H1 (cell line): Measurements from ENCODE around the gene PRICKLE1. TPM values are rescaled to one million over a fixed set of nuclear protein-coding genes. Genes with fewer than 3 reads are reported as not detected.

Experiments
- CTCF ChIA-PET: fragments of 300-600 bp; sonication (Branson Sonifier 250); formaldehyde crosslinking; loops from one replicate; lab custom pipeline; 2021; ENCODE audit not compliant: partially characterized antibody; lab: Charles Lee
- POLR2A ChIA-PET: fragments of 300-600 bp; sonication (Branson Sonifier 250); formaldehyde crosslinking; loops from one replicate; lab custom pipeline; 2021; ENCODE audit warnings: inconsistent platforms; ENCODE audit not compliant: partially characterized antibody; lab: Charles Lee
- DNase-seq, 2 experiments: peaks; one replicate each; pipeline versions ENCODE4 v3.0.0 to v3.0.0-alpha.2; 2010 to 2022; ENCODE audit warnings: low spot score in 2 of 2, low read depth in 1 of 2, mixed read lengths in 1 of 2
- FAIRE-seq: peaks from 2 replicates; lab custom pipeline; 2011; peaks lifted over from hg19 to GRCh38; lab: Jason Lieb, UNC
- H2AFZ ChIP-seq: 2 replicates; pipeline ENCODE4 v1.8.1; 2012; ENCODE audit warnings: low read length, inconsistent platforms
- H2AK5ac ChIP-seq: 2 replicates; pipeline ENCODE4 v1.6.1; 2013; ENCODE audit warnings: low read depth, low read length
- H2BK120ac ChIP-seq: replicated peaks from 2 replicates; pipeline ENCODE3; 2013; ENCODE audit warnings: low read depth, low read length, inconsistent platforms
- H2BK12ac ChIP-seq: 2 replicates; pipeline ENCODE4 v1.6.1; 2013; ENCODE audit warnings: low read depth, low read length
- H2BK15ac ChIP-seq: 2 replicates; pipeline ENCODE4 v1.6.1; 2013; ENCODE audit warnings: low read length
- H2BK20ac ChIP-seq: 2 replicates; pipeline ENCODE4 v1.6.1; 2013; ENCODE audit warnings: low read length
- H2BK5ac ChIP-seq: 2 replicates; pipeline ENCODE4 v1.6.1; 2013; ENCODE audit warnings: low read depth, low read length
- H3K14ac ChIP-seq: 2 replicates; pipeline ENCODE4 v1.6.1; 2013; ENCODE audit warnings: inconsistent platforms; ENCODE audit not compliant: insufficient read length
- H3K18ac ChIP-seq: 2 replicates; pipeline ENCODE4 v1.6.1; 2013; ENCODE audit warnings: low read length; ENCODE audit errors: extremely low read depth
- H3K23ac ChIP-seq: 2 replicates; pipeline ENCODE4 v1.6.1; 2013; ENCODE audit warnings: inconsistent platforms; ENCODE audit not compliant: insufficient read length
- H3K23me2 ChIP-seq: 2 replicates; pipeline ENCODE4 v1.6.1; 2013; ENCODE audit warnings: low read depth, low read length
- H3K27ac ChIP-seq: 2 replicates; pipeline ENCODE4 v1.6.1; 2011; ENCODE audit warnings: low read depth, low read length, inconsistent platforms
- H3K27me3 ChIP-seq, 4 experiments: replicated peaks in 1 of 4; 1 replicate in 1 of 4; 2 replicates in 3 of 4; pipeline versions ENCODE4 v1.6.1 to v1.8.1; 2011 to 2013; ENCODE audit warnings: low read length in 3 of 4, mild to moderate bottlenecking in 3 of 4, inconsistent platforms in 2 of 4, mixed read lengths in 2 of 4, moderate library complexity in 1 of 4; ENCODE audit not compliant: control insufficient read depth in 3 of 4, insufficient read depth in 3 of 4; ENCODE audit errors: extremely low read depth in 1 of 4
- H3K36me3 ChIP-seq, 4 experiments: 2 replicates each; pipeline versions ENCODE4 v1.6.1 to v1.8.1; 2011 to 2013; ENCODE audit warnings: mild to moderate bottlenecking in 4 of 4, low read length in 3 of 4, moderate library complexity in 2 of 4, control low read depth in 1 of 4, inconsistent platforms in 1 of 4; ENCODE audit not compliant: insufficient read depth in 4 of 4, control insufficient read depth in 2 of 4
- H3K4ac ChIP-seq: replicated peaks from 2 replicates; pipeline ENCODE3; 2013; ENCODE audit warnings: low read length, low read depth, mixed read lengths, inconsistent platforms; ENCODE audit not compliant: insufficient read length
- H3K4me1 ChIP-seq, 4 experiments: replicated peaks in 1 of 4; 1 replicate in 1 of 4; 2 replicates in 3 of 4; pipeline versions ENCODE4 v1.6.1 to v1.8.1; 2011 to 2013; ENCODE audit warnings: low read length in 3 of 4, inconsistent platforms in 2 of 4, mixed read lengths in 1 of 4; ENCODE audit not compliant: insufficient read depth in 4 of 4, control insufficient read depth in 3 of 4
- H3K4me2 ChIP-seq, 2 experiments: 2 replicates each; pipeline versions ENCODE4 v1.6.1 to v1.8.1; 2011 to 2013; ENCODE audit warnings: low read depth in 2 of 2, low read length in 2 of 2, control low read depth in 1 of 2, inconsistent platforms in 1 of 2, mild to moderate bottlenecking in 1 of 2; ENCODE audit not compliant: insufficient read depth in 1 of 2
- H3K4me3 ChIP-seq, 4 experiments: fragments of 200-600, 300-600 bp in 1 of 4; sonication (generic), shearing (Covaris generic), sonication (Bioruptor Twin) in 1 of 4; 2 replicates each; pipeline versions ENCODE4 v1.5.1 to v1.8.1; 2011 to 2016; ENCODE audit warnings: low read length in 4 of 4, low read depth in 3 of 4, control low read depth in 2 of 4, inconsistent platforms in 2 of 4, mild to moderate bottlenecking in 2 of 4, mixed read lengths in 1 of 4, moderate library complexity in 1 of 4; ENCODE audit not compliant: insufficient read depth in 2 of 4; ENCODE audit errors: extremely low read depth in 1 of 4
- H3K56ac ChIP-seq: replicated peaks from 2 replicates; pipeline ENCODE3; 2013; ENCODE audit warnings: low read depth, mild to moderate bottlenecking, mixed read lengths, low read length, inconsistent platforms; ENCODE audit not compliant: insufficient read length
- H3K79me1 ChIP-seq: 2 replicates; pipeline ENCODE4 v1.6.1; 2013; ENCODE audit warnings: low read depth, low read length, control low read depth
- H3K79me2 ChIP-seq, 2 experiments: 2 replicates each; pipeline versions ENCODE4 v1.6.1 to v1.8.1; 2012 to 2013; ENCODE audit warnings: low read length in 2 of 2, mild to moderate bottlenecking in 2 of 2, inconsistent platforms in 1 of 2; ENCODE audit not compliant: insufficient read depth in 2 of 2, control insufficient read depth in 1 of 2
- H3K9ac ChIP-seq, 4 experiments: replicated peaks in 1 of 4; 1 replicate in 1 of 4; 2 replicates in 3 of 4; pipeline versions ENCODE4 v1.6.1 to v1.8.1; 2011 to 2013; ENCODE audit warnings: low read depth in 3 of 4, low read length in 3 of 4, control low read depth in 2 of 4, mild to moderate bottlenecking in 2 of 4, moderate library complexity in 2 of 4, inconsistent platforms in 1 of 4; ENCODE audit errors: extremely low read depth in 1 of 4
- H3K9me3 ChIP-seq, 2 experiments: 2 replicates each; pipeline versions ENCODE4 v1.6.1 to v1.8.1; 2012 to 2013; ENCODE audit warnings: mild to moderate bottlenecking in 2 of 2, moderate library complexity in 2 of 2, control low read depth in 1 of 2, inconsistent platforms in 1 of 2, low read depth in 1 of 2, low read length in 1 of 2, mixed read lengths in 1 of 2; ENCODE audit not compliant: insufficient read depth in 2 of 2
- H4K20me1 ChIP-seq, 2 experiments: replicated peaks in 1 of 2; 2 replicates each; pipeline versions ENCODE3 to v1.8.1; 2011 to 2013; ENCODE audit warnings: inconsistent platforms in 2 of 2, low read length in 2 of 2, mild to moderate bottlenecking in 1 of 2; ENCODE audit not compliant: insufficient read depth in 2 of 2, control insufficient read depth in 1 of 2
- H4K5ac ChIP-seq: 2 replicates; pipeline ENCODE4 v1.6.1; 2013; ENCODE audit warnings: low read length, low read depth, mixed read lengths, inconsistent platforms; ENCODE audit not compliant: insufficient read length
- H4K8ac ChIP-seq: 2 replicates; pipeline ENCODE4 v1.8.0; 2013; ENCODE audit warnings: mild to moderate bottlenecking, moderate library complexity, low read length, inconsistent platforms; ENCODE audit not compliant: insufficient read depth; ENCODE audit errors: extremely low read depth
- H4K91ac ChIP-seq: replicated peaks from 2 replicates; pipeline ENCODE3; 2013; ENCODE audit warnings: low read length, mixed read lengths, inconsistent platforms; ENCODE audit not compliant: insufficient read length
- ATF3 ChIP-seq: IDR thresholded peaks from 2 replicates; pipeline ENCODE4 v1.6.1; 2011; ENCODE audit warnings: low read depth, mild to moderate bottlenecking, low read length; ENCODE audit not compliant: insufficient read depth
- CBX5 ChIP-seq: fragments of 300-800, 300-1000 bp; sonication (generic); IDR thresholded peaks from 2 replicates; pipeline ENCODE4 v1.7.1; 2016; ENCODE audit warnings: antibody characterized with exemption, low read length, low read depth
- CTBP2 ChIP-seq: IDR thresholded peaks from 2 replicates; pipeline ENCODE4 v1.7.0; 2011; ENCODE audit warnings: borderline replicate concordance, mild to moderate bottlenecking, moderate library complexity, mixed read lengths, low read length; ENCODE audit not compliant: insufficient read depth, insufficient read length
- EP300 ChIP-seq, 2 experiments: IDR thresholded peaks; 1 replicate in 1 of 2; 2 replicates in 1 of 2; pipeline ENCODE4 v1.6.1; 2011 to 2012; ENCODE audit warnings: low read depth in 2 of 2, low read length in 2 of 2, mild to moderate bottlenecking in 2 of 2, borderline replicate concordance in 1 of 2, inconsistent platforms in 1 of 2, moderate library complexity in 1 of 2
- GABPA ChIP-seq: IDR thresholded peaks from 2 replicates; pipeline ENCODE4 v1.6.1; 2011; ENCODE audit warnings: mild to moderate bottlenecking, low read length, moderate library complexity, borderline replicate concordance; ENCODE audit not compliant: insufficient read depth
- KDM5A ChIP-seq: fragments of 200-600 bp; IDR thresholded peaks from 2 replicates; pipeline ENCODE4 v1.7.1; 2012; ENCODE audit warnings: mild to moderate bottlenecking, low read length, inconsistent platforms, mixed read lengths
- MAX ChIP-seq: IDR thresholded peaks from 2 replicates; pipeline ENCODE4 v1.6.1; 2012; ENCODE audit warnings: inconsistent platforms
- NANOG ChIP-seq: IDR thresholded peaks from 2 replicates; pipeline ENCODE4 v1.6.1; 2011; ENCODE audit warnings: low read length, low read depth, mild to moderate bottlenecking, inconsistent platforms; ENCODE audit not compliant: insufficient read depth, poor library complexity, severe bottlenecking
- PHF8 ChIP-seq: fragments of 200-600 bp; sonication (generic); conservative IDR thresholded peaks from 2 replicates; pipeline ENCODE4 v1.7.1; 2012; ENCODE audit warnings: low read depth, mild to moderate bottlenecking, inconsistent platforms, low read length, moderate library complexity
- RBBP5 ChIP-seq: IDR thresholded peaks from 2 replicates; pipeline ENCODE4 v1.7.1; 2012; ENCODE audit warnings: low read depth, mild to moderate bottlenecking, inconsistent platforms, low read length, moderate library complexity, borderline replicate concordance
- SUZ12 ChIP-seq: fragments of 200-600 bp; sonication (generic); IDR thresholded peaks from 2 replicates; pipeline ENCODE4 v1.6.1; 2012; ENCODE audit warnings: mild to moderate bottlenecking, inconsistent platforms, low read length, moderate library complexity, mixed read lengths
- TEAD4 ChIP-seq: IDR thresholded peaks from 2 replicates; pipeline ENCODE4 v1.6.1; 2012; ENCODE audit warnings: low read depth, low read length, inconsistent platforms, mixed read lengths
- YY1 ChIP-seq: IDR thresholded peaks from 2 replicates; pipeline ENCODE4 v1.6.1; 2011; ENCODE audit warnings: low read depth, mild to moderate bottlenecking, low read length
- WGBS, 2 experiments: shearing (Covaris generic) in 1 of 2; methylation state at CpG; one replicate each; pipeline versions ENCODE4 v1.1.6 to v1.1.7; 2013 to 2015; ENCODE audit warnings: low lambda C conversion rate in 2 of 2, mixed read lengths in 2 of 2, inconsistent platforms in 1 of 2, low coverage in 1 of 2, missing lambda C conversion rate in 1 of 2; ENCODE audit not compliant: insufficient replicate concordance in 2 of 2, insufficient coverage in 1 of 2, insufficient read length in 1 of 2; ENCODE audit errors: extremely low coverage in 1 of 2, missing lambda C conversion rate in 1 of 2; 5-methylcytosine and 5-hydroxymethylcytosine counted together
- polyA plus RNA-seq, 7 experiments: library from polyadenylated mRNA; depleted of rRNA in 3 of 7; stranded (reverse) in 5 of 7; unstranded in 2 of 7; fragments of >200 nt in 5 of 7; fragments of 200-250 nt in 2 of 7; gene quantifications; 1 replicate in 5 of 7; 2 replicates in 1 of 7; 4 replicates in 1 of 7; pipeline versions ENCODE4 v1.2.1 to v1.2.3, GENCODE V29; 2011 to 2013; ENCODE audit warnings: missing spikeins in 2 of 7, mixed read lengths in 2 of 7
- total RNA-seq: library from RNA; stranded (reverse); fragmentation: NEBNext Ultra II Directional; extraction: Animal tissue kit (Norgen Biotek cat#: 25700); gene quantifications from 2 replicates; pipeline ENCODE4 v1.2.1, GENCODE V29; 2021

Gene PRICKLE1
- total and polyA plus RNA-seq, 2 of the 8 experiments (the other 6 are each of a cell fraction or from before 2014, with no cell fraction given), result 14.0 to 22.4 TPM

GRCh38 chr12:42410340-42410739 is 179.2 kb downstream of the PRICKLE1 start:
- TF ChIP-seq KDM5A (no peak), EP300 (IDR thresholded peaks at IDR 0.05; ENCODE audit: borderline replicate concordance in 1 of 2, low read depth in 2 of 2, low read length in 2 of 2) (no peak), YY1 (no peak), PHF8 (no peak), SUZ12 (no peak), MAX (no peak), RBBP5 (no peak), NANOG (no peak), CBX5 (no peak), CTBP2 (no peak), GABPA (no peak), ATF3 (no peak), TEAD4 (no peak)
- no peak overlapping the region for H2BK120ac ChIP-seq
- no peak overlapping the region for H2AK5ac ChIP-seq
- no peaks in the 10 kb centered on the region for H3K79me2 ChIP-seq
- ChIA-PET POLR2A (no interaction called here), CTCF (no interaction called here)
- H4K91ac ChIP-seq, result no peak overlapping the region
- no peaks in the 10 kb centered on the region for H4K20me1 ChIP-seq
- no peak overlapping the region for H3K27ac ChIP-seq
- H4K5ac ChIP-seq, result no peak overlapping the region
- H3K14ac ChIP-seq, result no peak overlapping the region
- H3K4me3 ChIP-seq, result no peak overlapping the region
- H3K18ac ChIP-seq, result no peak overlapping the region
- H3K23ac ChIP-seq, result no peak overlapping the region
- H2BK15ac ChIP-seq, result no peak overlapping the region
- no peak overlapping the region for H3K9ac ChIP-seq
- H3K79me1 ChIP-seq, result no peaks in the 10 kb centered on the region
- no peak overlapping the region for H2BK5ac ChIP-seq
- no peaks in the 10 kb centered on the region; the same call in 1 of the 2 replicates for H3K23me2 ChIP-seq
- no peak overlapping the region for H3K4me2 ChIP-seq
- no peak overlapping the region for H3K4ac ChIP-seq
- H3K4me1 ChIP-seq, result no peaks in the 10 kb centered on the region
- H3K56ac ChIP-seq, result no peak overlapping the region
- FAIRE-seq (no peak), DNase-seq (no peak)
- 93% methylated on average over 1 of the region's 1 CpG; no CpG with 5 or more reads in 1 of the 2 experiments for WGBS, 2 experiments
- H3K9me3 ChIP-seq, result no peaks in the 10 kb centered on the region
- H2AFZ ChIP-seq, result no peak overlapping the region
- no peak overlapping the region for H2BK20ac ChIP-seq
- no peaks in the 10 kb centered on the region for H3K36me3 ChIP-seq
- H3K27me3 ChIP-seq, result no peaks in the 10 kb centered on the region
- no peak overlapping the region for H4K8ac ChIP-seq
- no peak overlapping the region for H2BK12ac ChIP-seq
